RPMI8226 (cell line): ENCODE data around the gene AKT1.
"Not testable (repeated sequence)": the region's sequence is repeated elsewhere in the genome, so short reads cannot be mapped to it uniquely, and the experiment has no call there.

Experiments
- DNase-seq: peaks from one replicate; pipeline ENCODE4 v3.0.0-alpha.2; 2015

Gene AKT1

DNA sequence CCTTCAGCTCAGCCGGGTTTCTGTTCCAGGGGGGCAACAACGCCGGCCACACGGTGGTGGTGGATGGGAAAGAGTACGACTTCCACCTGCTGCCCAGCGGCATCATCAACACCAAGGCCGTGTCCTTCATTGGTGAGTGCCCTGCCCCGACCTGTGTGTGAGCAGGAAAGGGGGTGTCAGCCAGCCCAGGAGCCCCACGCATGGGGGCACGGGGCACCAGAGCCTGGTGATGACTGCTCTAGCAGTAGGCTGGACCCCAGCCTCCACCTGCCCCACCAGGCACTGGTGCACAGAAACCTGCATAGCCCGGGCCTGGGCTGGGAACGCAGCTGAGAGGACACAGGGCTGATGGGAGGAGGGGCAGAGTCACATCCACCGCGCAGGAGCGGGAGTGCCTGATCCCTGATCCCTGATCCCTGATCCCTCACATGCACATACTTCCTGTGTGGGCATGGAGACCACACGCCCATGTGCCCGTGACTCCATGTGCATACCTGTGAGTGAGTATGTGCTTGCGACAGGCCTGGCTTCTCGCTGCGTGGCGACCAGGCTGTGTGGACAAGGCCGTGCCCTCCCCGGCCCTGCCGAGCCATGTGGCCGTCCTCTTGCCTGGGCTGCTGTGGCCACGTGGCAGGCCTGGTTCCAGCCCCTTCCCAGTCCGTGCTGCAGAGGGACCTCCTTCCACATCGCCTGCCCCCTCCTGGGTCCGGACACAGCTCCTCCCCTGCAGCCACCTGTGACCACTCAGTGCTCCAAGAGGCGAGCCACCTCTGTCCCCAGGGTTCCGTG, 60.4 kb downstream of the AKT1 start:
- no peak for DNase-seq

DNA sequence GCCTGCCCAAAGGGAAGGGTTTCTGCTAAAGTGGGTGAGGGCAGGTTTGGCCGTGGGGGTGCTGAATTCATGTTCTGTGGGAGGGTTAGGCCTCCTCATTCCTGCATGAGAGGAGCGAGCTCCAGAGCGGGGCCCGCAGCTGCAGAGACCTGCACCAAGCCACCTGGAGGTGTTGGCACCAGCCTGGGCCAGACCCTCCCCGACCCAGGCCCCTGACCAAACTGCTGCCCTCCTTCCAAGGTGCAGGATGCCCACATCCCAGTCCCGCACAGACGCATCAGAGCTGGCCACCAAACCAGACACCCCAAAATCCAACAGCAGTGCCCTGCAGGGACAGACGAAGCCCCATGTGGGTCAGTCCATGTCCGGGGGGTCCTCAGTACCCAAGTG, 61.0 kb downstream of the AKT1 start:
- DNase-seq = no peak

DNA sequence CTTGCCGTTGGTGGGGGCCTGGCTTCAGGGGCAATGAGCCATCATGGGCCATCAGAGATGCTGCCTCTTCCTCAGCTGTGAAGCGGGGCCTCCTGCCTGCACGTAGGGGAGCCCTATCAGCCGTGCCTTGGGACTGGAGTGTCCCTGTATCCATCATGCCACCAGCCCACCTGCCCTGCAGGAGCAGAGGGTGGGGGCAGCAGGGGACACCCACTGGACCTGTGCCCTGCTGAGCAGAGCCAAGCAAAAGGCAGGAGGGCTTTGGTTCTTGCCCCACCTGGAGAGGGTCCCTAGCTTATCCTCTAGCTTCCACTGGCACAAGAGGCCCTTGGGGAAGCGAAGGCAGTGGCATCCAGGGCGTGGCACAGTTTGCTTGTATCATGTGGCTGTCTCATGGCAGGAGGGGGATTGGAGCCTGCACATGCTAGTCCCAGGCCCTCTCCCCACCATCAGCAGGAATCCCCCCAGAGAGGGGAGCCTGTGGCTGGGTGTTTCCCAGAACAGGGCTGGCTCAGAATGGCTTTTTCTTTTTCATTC, 61.4 kb downstream of the AKT1 start:
- no peak for DNase-seq

DNA sequence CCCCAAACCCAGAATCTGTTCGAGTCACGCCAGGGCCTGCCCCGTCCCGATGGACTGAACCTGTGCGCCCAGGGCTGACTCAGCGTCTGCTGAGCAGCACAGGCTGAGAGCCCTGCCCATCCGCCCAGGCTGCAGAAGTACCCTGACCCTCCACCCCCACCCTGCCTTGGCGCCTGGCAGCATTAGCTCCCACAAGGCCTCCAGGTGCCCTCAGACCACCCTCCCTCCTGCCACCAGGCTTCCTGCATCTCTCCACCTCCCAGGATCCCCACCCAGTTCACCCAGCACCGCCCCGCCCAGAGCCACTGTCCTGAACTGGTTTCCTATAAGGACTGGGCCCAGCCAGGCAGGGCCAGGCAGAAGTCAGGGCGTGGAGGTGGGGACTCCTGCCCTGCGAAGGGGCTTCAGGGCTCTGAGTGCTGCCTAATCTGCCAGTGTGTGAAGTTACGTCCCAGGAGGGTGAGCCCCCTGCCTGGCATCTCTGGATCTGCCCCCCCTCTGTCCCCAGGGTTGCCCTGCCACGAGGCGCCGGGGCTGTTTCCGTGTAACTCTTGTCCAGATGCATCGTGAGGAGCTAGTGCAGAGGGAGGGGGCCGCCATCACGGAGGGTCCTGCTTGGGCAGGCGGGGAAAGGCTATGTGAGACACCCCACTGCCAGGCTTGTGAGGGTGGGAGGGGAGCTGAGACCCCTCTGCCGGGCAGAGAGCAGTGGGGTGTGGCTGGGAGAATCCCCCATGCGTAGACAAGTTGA, 62.4 kb downstream of the AKT1 start:
- peak; percentile 56 for DNase-seq

GRCh38 chr14:104732355-104732804, 63.2 kb downstream of the AKT1 start:
- DNase-seq = peak; percentile 61

GRCh38 chr14:104731320-104732294, 63.9 kb downstream of the AKT1 start:
- DNase-seq = peak; percentile 53

GRCh38 chr14:104730487-104730886, 65.1 kb downstream of the AKT1 start:
- no peak for DNase-seq

GRCh38 chr14:104729835-104730181, 65.7 kb downstream of the AKT1 start:
- no peak for DNase-seq

- not testable (repeated sequence) for DNase-seq
Observed at GRCh38 chr14:104729176-104729834, 66.2 kb downstream of the AKT1 start.

GRCh38 chr14:104728631-104729030, 66.9 kb downstream of the AKT1 start:
- DNase-seq = no peak

- DNase-seq = peak; percentile 25
Observed at GRCh38 chr14:104726600-104727451, 68.7 kb downstream of the AKT1 start.

GRCh38 chr14:104725772-104726548, 69.6 kb downstream of the AKT1 start:
- DNase-seq = no peak

- DNase-seq = peak; percentile 61
Observed at GRCh38 chr14:104724981-104725771, 70.4 kb downstream of the AKT1 start.

GRCh38 chr14:104724407-104724980, 71.1 kb downstream of the AKT1 start:
- peak; percentile 33 for DNase-seq

- DNase-seq = peak; percentile 70
Observed at GRCh38 chr14:104723651-104724406, 71.7 kb downstream of the AKT1 start, which contains the start of gene ADSS1. Gene ADSS1, plus strand, starts transcription at chr14:104724229. Its CDS starts 42 bp downstream, at chr14:104724271.

- DNase-seq = no peak
Observed at GRCh38 chr14:104722938-104723650, 72.5 kb downstream of the AKT1 start.
